Measurements from ENCODE around the gene SEPTIN1. TPM values are rescaled to one million over a fixed set of nuclear protein-coding genes. Genes with fewer than 3 reads are reported as not detected.

The SEPTIN1 gene
- total and polyA plus RNA-seq, 2 experiments from 2014 or later = 1.5 TPM; not detected in 1

DNA sequence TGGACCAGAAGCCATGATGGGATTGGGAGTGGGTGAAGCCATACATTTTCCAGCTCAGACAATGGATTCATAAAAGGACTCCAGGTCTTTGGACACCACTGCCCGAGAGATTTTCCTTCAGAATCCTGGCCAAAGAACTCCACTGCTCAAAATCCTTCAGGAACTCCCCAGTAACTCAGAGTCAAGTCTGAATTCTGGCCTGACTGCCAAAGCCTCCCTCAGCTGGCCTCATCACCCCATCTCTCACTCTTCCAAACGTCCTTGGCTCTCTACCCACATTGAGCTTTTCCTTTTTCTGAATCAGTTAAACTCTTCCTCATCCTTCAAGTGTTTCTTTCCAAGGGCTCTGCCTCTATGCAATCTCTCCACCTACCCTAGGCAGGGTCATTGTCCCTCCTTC is 1.2 kb upstream of the SEPTIN1 start:
- TF ChIP-seq EZH2 (IDR thresholded peaks at IDR 0.05; ENCODE audit: borderline replicate concordance) = no peak
- no peak for TF ChIP-seq EZH2phosphoT487 (IDR thresholded peaks at IDR 0.05; ENCODE audit: low read depth, severe bottlenecking, unreplicated experiment)
- TF ChIP-seq, protein P1, sequence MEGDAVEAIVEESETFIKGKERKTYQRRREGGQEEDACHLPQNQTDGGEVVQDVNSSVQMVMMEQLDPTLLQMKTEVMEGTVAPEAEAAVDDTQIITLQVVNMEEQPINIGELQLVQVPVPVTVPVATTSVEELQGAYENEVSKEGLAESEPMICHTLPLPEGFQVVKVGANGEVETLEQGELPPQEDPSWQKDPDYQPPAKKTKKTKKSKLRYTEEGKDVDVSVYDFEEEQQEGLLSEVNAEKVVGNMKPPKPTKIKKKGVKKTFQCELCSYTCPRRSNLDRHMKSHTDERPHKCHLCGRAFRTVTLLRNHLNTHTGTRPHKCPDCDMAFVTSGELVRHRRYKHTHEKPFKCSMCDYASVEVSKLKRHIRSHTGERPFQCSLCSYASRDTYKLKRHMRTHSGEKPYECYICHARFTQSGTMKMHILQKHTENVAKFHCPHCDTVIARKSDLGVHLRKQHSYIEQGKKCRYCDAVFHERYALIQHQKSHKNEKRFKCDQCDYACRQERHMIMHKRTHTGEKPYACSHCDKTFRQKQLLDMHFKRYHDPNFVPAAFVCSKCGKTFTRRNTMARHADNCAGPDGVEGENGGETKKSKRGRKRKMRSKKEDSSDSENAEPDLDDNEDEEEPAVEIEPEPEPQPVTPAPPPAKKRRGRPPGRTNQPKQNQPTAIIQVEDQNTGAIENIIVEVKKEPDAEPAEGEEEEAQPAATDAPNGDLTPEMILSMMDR (IDR thresholded peaks at IDR 0.05; ENCODE audit: poor library complexity) = no peak
- peaks cover 6% of the 10 kb centered on the region for H3K79me2 ChIP-seq
- no peak overlapping the region for H3K4me2 ChIP-seq
- H2AFZ ChIP-seq = no peak overlapping the region
- H3K27me3 ChIP-seq = no peaks in the 10 kb centered on the region
- WGBS (ENCODE audit: low lambda C conversion rate, missing lambda C conversion rate) = 80% methylated on average over 2 of the region's 2 CpGs
- H3K27ac ChIP-seq = no peak overlapping the region
- no peaks in the 10 kb centered on the region for H3K9me3 ChIP-seq (ENCODE audit: low read depth)
- H3K9me2 ChIP-seq (replicated peaks; ENCODE audit: insufficient read depth) = no peaks in the 10 kb centered on the region
- H4K20me1 ChIP-seq (ENCODE audit: insufficient read depth, poor library complexity, severe bottlenecking) = no peaks in the 10 kb centered on the region
- H3K36me3 ChIP-seq (replicated peaks; ENCODE audit: insufficient read depth, low read depth) = no peaks in the 10 kb centered on the region
- DNase-seq (ENCODE audit: low spot score) = no peak
- no peak overlapping the region for H3K4me3 ChIP-seq
- no peaks in the 10 kb centered on the region for H3K4me1 ChIP-seq (ENCODE audit: insufficient read depth)

DNA sequence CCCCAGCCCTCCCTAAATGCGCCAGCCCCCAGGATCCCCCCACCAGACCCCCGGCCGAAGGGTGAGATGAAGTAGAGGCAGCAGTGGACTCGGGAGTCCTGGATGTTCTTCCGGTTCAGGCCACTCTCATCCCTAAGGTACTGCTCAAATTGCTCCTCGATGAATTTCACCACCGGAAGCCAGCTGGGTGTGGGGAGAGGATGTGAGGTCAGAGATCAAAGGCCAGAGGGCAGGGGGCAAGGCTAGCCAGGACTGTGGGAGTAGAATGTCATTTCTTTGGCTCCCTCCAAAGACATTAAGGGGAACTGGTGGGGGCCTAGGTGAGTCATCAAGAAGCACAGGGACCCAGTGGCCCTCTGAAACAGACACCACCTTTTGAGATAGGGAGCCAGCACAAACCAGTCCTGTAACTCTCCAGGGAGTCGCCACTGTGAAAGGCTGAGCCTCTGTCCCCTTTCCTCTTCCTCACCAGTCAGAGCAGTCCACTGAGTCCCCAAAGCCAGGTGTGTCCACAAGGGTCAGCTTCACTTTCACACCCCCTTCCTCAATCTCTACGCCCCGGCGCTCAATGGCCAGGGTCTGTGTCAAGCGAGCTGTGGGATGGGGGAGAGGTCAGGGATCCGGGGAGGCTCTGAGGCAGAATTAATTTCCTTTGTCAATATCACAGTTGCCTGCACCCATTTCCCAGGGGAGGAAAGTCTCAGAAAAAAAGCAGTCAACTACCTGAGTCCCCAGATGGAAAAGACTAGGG is 895 bp downstream of the SEPTIN1 start:
- no peaks in the 10 kb centered on the region for H3K9me2 ChIP-seq (replicated peaks; ENCODE audit: insufficient read depth)
- H3K9me3 ChIP-seq (ENCODE audit: low read depth) = no peaks in the 10 kb centered on the region
- H3K4me1 ChIP-seq (ENCODE audit: insufficient read depth) = peaks cover 11% of the 10 kb centered on the region
- 89% methylated on average over 13 of the region's 13 CpGs for whole genome bisulfite sequencing (ENCODE audit: low lambda C conversion rate, missing lambda C conversion rate)
- no peaks in the 10 kb centered on the region for H3K36me3 ChIP-seq (replicated peaks; ENCODE audit: insufficient read depth, low read depth)
- H3K79me2 ChIP-seq = peaks cover 6% of the 10 kb centered on the region
- no peaks in the 10 kb centered on the region for H4K20me1 ChIP-seq (ENCODE audit: insufficient read depth, poor library complexity, severe bottlenecking)
- H3K4me3 ChIP-seq = no peak overlapping the region
- DNase-seq (ENCODE audit: low spot score) = no peak
- H3K27me3 ChIP-seq = no peaks in the 10 kb centered on the region
- no peak overlapping the region for H3K4me2 ChIP-seq
- H3K27ac ChIP-seq = no peak overlapping the region
- no peak overlapping the region for H2AFZ ChIP-seq
- TF ChIP-seq, protein P1 (IDR thresholded peaks at IDR 0.05; ENCODE audit: poor library complexity) = no peak

DNA sequence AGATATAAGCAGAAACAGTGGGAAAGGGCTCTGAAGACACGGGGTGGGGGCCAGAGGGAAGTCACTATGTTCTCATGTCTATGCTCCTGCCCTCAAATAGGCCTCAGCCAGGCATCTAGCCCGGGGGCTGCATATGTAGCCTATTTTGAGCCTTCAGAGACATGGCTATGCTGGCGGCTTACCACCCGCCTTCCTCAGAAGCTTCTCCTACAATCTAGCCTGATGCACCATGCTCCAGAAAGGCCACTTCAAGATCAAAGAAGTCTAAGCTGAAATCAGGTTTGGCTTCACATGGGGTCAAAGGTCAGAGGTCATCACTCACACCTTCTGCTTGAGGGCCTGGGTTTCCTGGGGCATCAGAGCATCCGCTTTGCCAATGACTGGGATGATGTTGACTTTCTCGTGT is 1.6 kb downstream of the SEPTIN1 start:
- TF ChIP-seq, protein P1 (IDR thresholded peaks at IDR 0.05; ENCODE audit: poor library complexity) = no peak
- TF ChIP-seq EZH2 (IDR thresholded peaks at IDR 0.05; ENCODE audit: borderline replicate concordance) (no peak), EZH2phosphoT487 (IDR thresholded peaks at IDR 0.05; ENCODE audit: low read depth, severe bottlenecking, unreplicated experiment) (no peak)
- Histone ChIP-seq H3K9me2 (replicated peaks; ENCODE audit: insufficient read depth) (no peaks in the 10 kb centered on the region), H3K4me3 (no peak overlapping the region), H3K36me3 (replicated peaks; ENCODE audit: insufficient read depth, low read depth) (no peaks in the 10 kb centered on the region), H4K20me1 (ENCODE audit: insufficient read depth, poor library complexity, severe bottlenecking) (no peaks in the 10 kb centered on the region), H3K4me2 (no peak overlapping the region), H3K27ac (no peak overlapping the region), H2AFZ (no peak overlapping the region), H3K4me1 (ENCODE audit: insufficient read depth) (peaks cover 11% of the 10 kb centered on the region), H3K27me3 (no peaks in the 10 kb centered on the region), H3K9me3 (ENCODE audit: low read depth) (no peaks in the 10 kb centered on the region), H3K79me2 (peaks cover 6% of the 10 kb centered on the region)
- no peak for DNase-seq (ENCODE audit: low spot score)
- WGBS (ENCODE audit: low lambda C conversion rate, missing lambda C conversion rate) = 91% methylated on average over 6 of the region's 6 CpGs
